ENCODE results near the gene ADGRG2. TPM values are rescaled to one million over a fixed set of nuclear protein-coding genes. Genes with fewer than 3 reads are reported as not detected.

Gene ADGRG2
- total RNA-seq (2022; extraction: Qiagen RNA extraction; ENCODE audit: low read depth) = 4.6 to 7.0 TPM (median 6.4 TPM) in 5 replicates

GRCh38 chrX:19121898-19122640 lies at the start of gene ADGRG2:
Gene ADGRG2 (minus strand): TSS chrX:19122468. CDS start chrX:19068834, 53,634 bp downstream.

GRCh38 chrX:18983666-18984380 lies 138.4 kb downstream of the ADGRG2 start, which contains the start of gene PHKA2:
Gene PHKA2 (minus strand): TSS chrX:18984114. CDS start chrX:18983932, 182 bp downstream.

Other genes starting within 250 kb of the ADGRG2 start
- 9.1 to 12.2 TPM (median 11.1 TPM) in 5 replicates for gene PHKA2, start 138.4 kb downstream of the ADGRG2 start, total RNA-seq (2022; extraction: Qiagen RNA extraction; ENCODE audit: low read depth)
- gene PDHA1, start 221.5 kb upstream of the ADGRG2 start, total RNA-seq (2022; extraction: Qiagen RNA extraction; ENCODE audit: low read depth) = 221 to 327 TPM (median 271 TPM) in 5 replicates

Measured in A549 treated with RU486 at 1 μM for 4 hours (cell line).